ENCODE data around the gene STUB1.
"Not testable (repeated sequence)": the region's sequence is repeated elsewhere in the genome, so short reads cannot be mapped to it uniquely, and the experiment has no call there.

The STUB1 gene

DNA sequence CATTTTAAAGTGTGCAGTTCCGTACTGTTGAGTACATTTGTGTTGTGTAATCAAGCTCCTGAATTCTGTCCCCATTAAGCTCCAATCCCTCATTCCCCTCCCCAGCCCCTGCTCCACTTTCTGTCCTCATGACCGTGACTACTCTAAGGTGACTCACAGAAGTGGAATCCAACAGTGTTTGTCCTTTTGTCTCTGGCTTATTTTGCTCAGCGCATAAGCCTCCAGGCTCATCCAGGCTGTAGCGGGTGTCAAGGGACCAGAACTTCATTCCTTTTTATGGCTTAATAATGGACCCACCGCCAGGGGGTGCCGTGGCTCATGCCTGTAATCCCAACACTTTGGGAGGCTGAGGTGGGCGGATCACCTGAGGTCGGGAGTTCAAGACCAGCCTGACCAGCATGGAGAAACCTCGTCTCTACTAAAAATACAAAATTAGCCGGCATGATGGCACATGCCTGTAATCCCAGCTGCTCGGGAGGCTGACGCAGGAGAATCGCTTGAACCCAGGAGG is 32.6 kb downstream of the STUB1 start:
- DNase-seq: peak; percentile 42
- H3K27me3 ChIP-seq (replicated peaks; ENCODE audit: insufficient read depth, low read length): peaks cover 51% of the 10 kb centered on the region
- H2AFZ ChIP-seq (ENCODE audit: low read length); H4K20me1 ChIP-seq (ENCODE audit: insufficient read depth, low read length); H3F3A ChIP-seq (ENCODE audit: insufficient read depth, low read length); H3K9me2 ChIP-seq (replicated peaks; ENCODE audit: insufficient read depth, low read length); H3K4me3 ChIP-seq (ENCODE audit: low read length); H3K4me1 ChIP-seq (ENCODE audit: low read length); H3K27ac ChIP-seq (ENCODE audit: low read length); H3K9ac ChIP-seq (ENCODE audit: low read length); H3K9me3 ChIP-seq (replicated peaks; ENCODE audit: insufficient read depth, low read length); H3K79me2 ChIP-seq (ENCODE audit: low read length); H3K4me2 ChIP-seq (ENCODE audit: low read depth, low read length); H3K36me3 ChIP-seq (replicated peaks; ENCODE audit: insufficient read depth, low read length): not testable (repeated sequence)
- peak; percentile 30 for TF ChIP-seq CTCF (IDR thresholded peaks at IDR 0.05; ENCODE audit: low read length)

DNA sequence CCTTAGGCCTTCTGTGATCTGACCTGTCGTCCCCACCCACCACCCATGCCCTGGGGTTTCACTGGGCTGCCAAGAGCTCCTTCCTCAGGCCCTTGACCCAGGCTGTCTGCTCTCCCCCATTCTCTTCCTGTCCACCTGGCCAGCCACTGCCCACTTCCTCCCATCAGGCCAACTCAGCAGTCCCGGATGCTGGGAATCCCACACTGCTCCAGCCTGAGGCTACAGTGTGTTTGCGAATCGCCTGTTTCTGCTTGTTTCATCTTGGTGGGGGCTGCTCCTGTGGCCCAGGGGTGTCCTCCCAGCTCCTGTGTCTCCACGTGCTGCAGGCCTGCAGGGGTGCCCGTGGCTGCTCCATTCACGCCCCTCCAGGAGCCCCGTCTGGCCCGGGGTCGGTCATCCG is 33.9 kb downstream of the STUB1 start:
- Histone ChIP-seq H3K4me2 (ENCODE audit: low read depth, low read length) (no peak overlapping the region), H3K27me3 (replicated peaks; ENCODE audit: insufficient read depth, low read length) (peaks cover 49% of the 10 kb centered on the region), H3K4me3 (ENCODE audit: low read length) (no peak overlapping the region), H4K20me1 (ENCODE audit: insufficient read depth, low read length) (no peaks in the 10 kb centered on the region), H3K9ac (ENCODE audit: low read length) (no peak overlapping the region), H3K9me2 (replicated peaks; ENCODE audit: insufficient read depth, low read length) (no peaks in the 10 kb centered on the region), H3F3A (ENCODE audit: insufficient read depth, low read length) (no peaks in the 10 kb centered on the region), H3K79me2 (ENCODE audit: low read length) (no peaks in the 10 kb centered on the region), H3K27ac (ENCODE audit: low read length) (no peak overlapping the region), H2AFZ (ENCODE audit: low read length) (no peak overlapping the region), H3K9me3 (replicated peaks; ENCODE audit: insufficient read depth, low read length) (no peaks in the 10 kb centered on the region), H3K4me1 (ENCODE audit: low read length) (peaks cover 7% of the 10 kb centered on the region; the same call in 1 of the 2 replicates), H3K36me3 (replicated peaks; ENCODE audit: insufficient read depth, low read length) (no peaks in the 10 kb centered on the region)
- DNase-seq: no peak
- TF ChIP-seq CTCF (IDR thresholded peaks at IDR 0.05; ENCODE audit: low read length): no peak
- TF ChIP-seq EZH2 (optimal IDR thresholded peaks at IDR 0.05; ENCODE audit: low read depth, low read length): no peak
- TF ChIP-seq EZH2phosphoT487 (IDR thresholded peaks at IDR 0.05; ENCODE audit: low read length): no peak

- Histone ChIP-seq H3K27me3 (replicated peaks; ENCODE audit: insufficient read depth, low read length) (peaks cover 42% of the 10 kb centered on the region), H3K9me3 (replicated peaks; ENCODE audit: insufficient read depth, low read length) (no peaks in the 10 kb centered on the region), H3K27ac (ENCODE audit: low read length) (no peak within 1 kb of the TSS), H3K9ac (ENCODE audit: low read length) (no peak within 1 kb of the TSS), H3K9me2 (replicated peaks; ENCODE audit: insufficient read depth, low read length) (no peaks in the 10 kb centered on the region), H3K4me1 (ENCODE audit: low read length) (peaks cover 9% of the 10 kb centered on the region; the same call in 1 of the 2 replicates), H3K36me3 (replicated peaks; ENCODE audit: insufficient read depth, low read length) (no peaks in the 10 kb centered on the region), H3F3A (ENCODE audit: insufficient read depth, low read length) (peaks cover 2% of the 10 kb centered on the region; the same call in 1 of the 2 replicates), H3K79me2 (ENCODE audit: low read length) (no peaks in the 10 kb centered on the region), H3K4me3 (ENCODE audit: low read length) (no peak within 1 kb of the TSS), H4K20me1 (ENCODE audit: insufficient read depth, low read length) (no peaks in the 10 kb centered on the region), H3K4me2 (ENCODE audit: low read depth, low read length) (peak within 1 kb of the TSS; percentile 41; the same call in 1 of the 2 replicates), H2AFZ (ENCODE audit: low read length) (no peak within 1 kb of the TSS)
- no peak for TF ChIP-seq CTCF (IDR thresholded peaks at IDR 0.05; ENCODE audit: low read length)
- TF ChIP-seq EZH2phosphoT487 (IDR thresholded peaks at IDR 0.05; ENCODE audit: low read length): no peak
- no peak for TF ChIP-seq EZH2 (optimal IDR thresholded peaks at IDR 0.05; ENCODE audit: low read depth, low read length)
- DNase-seq: peak; percentile 72
Observed at GRCh38 chr16:714558-715476, 34.6 kb downstream of the STUB1 start, which contains the start of gene METRN. Gene METRN (plus strand): TSS chr16:715118. CDS start chr16:715290, 172 bp downstream.

Measured in MM.1S (cell line).